IPS DF 6.9 (cell line): Measurements from ENCODE around the gene NDUFB8.

ENCODE experiments used
- DNase-seq: peaks from one replicate; pipeline ENCODE4 v3.0.0-alpha.2; 2013; ENCODE audit warnings: low read depth, low spot score
- H3K27ac ChIP-seq: one replicate; pipeline ENCODE4 v1.5.1; 2013; ENCODE audit warnings: low read length, control low read depth
- H3K27me3 ChIP-seq: 2 replicates; pipeline ENCODE4 v1.6.1; 2013; ENCODE audit warnings: mild to moderate bottlenecking, low read length; ENCODE audit not compliant: control insufficient read depth, insufficient read depth
- H3K36me3 ChIP-seq: 2 replicates; pipeline ENCODE4 v1.6.1; 2013; ENCODE audit warnings: low read length; ENCODE audit not compliant: control insufficient read depth, insufficient read depth
- H3K4me1 ChIP-seq: 2 replicates; pipeline ENCODE4 v1.6.1; 2013; ENCODE audit warnings: low read length; ENCODE audit not compliant: control insufficient read depth, insufficient read depth
- H3K4me3 ChIP-seq: 2 replicates; pipeline ENCODE4 v1.5.1; 2013; ENCODE audit warnings: mild to moderate bottlenecking, low read length
- H3K9me3 ChIP-seq: 2 replicates; pipeline ENCODE4 v1.6.1; 2013; ENCODE audit warnings: low read length, inconsistent platforms; ENCODE audit not compliant: control insufficient read depth, insufficient read depth
- WGBS: extraction: QIAGEN DNeasy Blood & Tissue Kit; methylation state at CpG from one replicate; pipeline ENCODE4 v1.1.7; 2013; ENCODE audit warnings: mixed read lengths, missing lambda C conversion rate; ENCODE audit not compliant: insufficient read length, insufficient coverage; 5-methylcytosine and 5-hydroxymethylcytosine counted together

The NDUFB8 gene

GRCh38 chr10:100477970-100478369 is 51.7 kb downstream of the NDUFB8 start:
- no peak overlapping the region for H3K4me3 ChIP-seq
- H3K4me1 ChIP-seq: no peaks in the 10 kb centered on the region
- no peak overlapping the region for H3K27ac ChIP-seq
- no peaks in the 10 kb centered on the region for H3K9me3 ChIP-seq
- WGBS: no CpG with 5 or more reads among the region's 5 CpGs
- no peak for DNase-seq
- H3K27me3 ChIP-seq: peaks cover 25% of the 10 kb centered on the region
- H3K36me3 ChIP-seq: no peaks in the 10 kb centered on the region
